Astrocyte (in vitro differentiated cells and primary cell): Measurements from ENCODE around the gene AMFR. TPM values are rescaled to one million over a fixed set of nuclear protein-coding genes. Genes with fewer than 3 reads are reported as not detected.

Experiments used
- DNase-seq: peaks from one replicate; pipeline ENCODE4 v3.0.0-alpha.2; 2010; ENCODE audit warnings: low read depth
- FAIRE-seq: peaks from 2 replicates; lab custom pipeline; 2011; peaks lifted over from hg19 to GRCh38; lab: Jason Lieb, UNC
- H2AFZ ChIP-seq: 2 replicates; pipeline ENCODE4 v1.6.0; 2012; ENCODE audit warnings: low read depth, low read length, inconsistent platforms
- H3K27ac ChIP-seq: 2 replicates; pipeline ENCODE4 v1.5.1; 2011; ENCODE audit warnings: low read depth, low read length, inconsistent platforms
- H3K27me3 ChIP-seq: 2 replicates; pipeline ENCODE4 v1.6.0; 2011; ENCODE audit warnings: low read length, inconsistent platforms; ENCODE audit not compliant: insufficient read depth
- H3K36me3 ChIP-seq: 2 replicates; pipeline ENCODE4 v1.5.1; 2011; ENCODE audit warnings: low read length, inconsistent platforms; ENCODE audit not compliant: insufficient read depth
- H3K4me1 ChIP-seq: 2 replicates; pipeline ENCODE4 v1.5.1; 2011; ENCODE audit warnings: low read length, inconsistent platforms; ENCODE audit not compliant: insufficient read depth
- H3K4me2 ChIP-seq: 2 replicates; pipeline ENCODE4 v1.6.0; 2012; ENCODE audit warnings: low read length, inconsistent platforms
- H3K4me3 ChIP-seq: 2 replicates; pipeline ENCODE4 v1.5.1; 2011; ENCODE audit warnings: low read depth, mild to moderate bottlenecking, low read length, inconsistent platforms; ENCODE audit not compliant: insufficient read depth
- H3K79me2 ChIP-seq: 2 replicates; pipeline ENCODE4 v1.6.0; 2012; ENCODE audit warnings: mild to moderate bottlenecking, low read length, inconsistent platforms; ENCODE audit not compliant: insufficient read depth
- H3K9ac ChIP-seq: 2 replicates; pipeline ENCODE4 v1.6.0; 2012; ENCODE audit warnings: mild to moderate bottlenecking, low read length, inconsistent platforms
- H3K9me3 ChIP-seq: 2 replicates; pipeline ENCODE4 v1.5.1; 2012; ENCODE audit warnings: low read depth, mild to moderate bottlenecking, low read length, inconsistent platforms; ENCODE audit not compliant: insufficient read depth
- H4K20me1 ChIP-seq: 2 replicates; pipeline ENCODE4 v1.6.0; 2012; ENCODE audit warnings: low read length, inconsistent platforms; ENCODE audit not compliant: insufficient read depth
- H3K27ac Mint-ChIP-seq: one replicate; pipeline ENCODE4 v1.8.0; 2021; ENCODE audit warnings: mild to moderate bottlenecking, mixed read lengths; ENCODE audit not compliant: unreplicated experiment
- H3K27me3 Mint-ChIP-seq: one replicate; pipeline ENCODE4 v1.8.0; 2021; ENCODE audit warnings: low read depth, mixed read lengths; ENCODE audit not compliant: unreplicated experiment
- H3K36me3 Mint-ChIP-seq: one replicate; pipeline ENCODE4 v1.8.0; 2021; ENCODE audit warnings: low read depth, mixed read lengths; ENCODE audit not compliant: unreplicated experiment
- H3K4me1 Mint-ChIP-seq: one replicate; pipeline ENCODE4 v1.8.0; 2021; ENCODE audit warnings: low read depth, mixed read lengths; ENCODE audit not compliant: unreplicated experiment
- H3K4me3 Mint-ChIP-seq: one replicate; pipeline ENCODE4 v1.8.0; 2021; ENCODE audit warnings: mild to moderate bottlenecking, moderate library complexity, mixed read lengths; ENCODE audit not compliant: unreplicated experiment
- H3K9me3 Mint-ChIP-seq: one replicate; pipeline ENCODE4 v1.8.0; 2021; ENCODE audit warnings: mild to moderate bottlenecking, mixed read lengths; ENCODE audit not compliant: unreplicated experiment
- EZH2 ChIP-seq: IDR thresholded peaks from 2 replicates; pipeline ENCODE4 v1.6.1; 2012; ENCODE audit warnings: mild to moderate bottlenecking, low read length, inconsistent platforms; ENCODE audit not compliant: insufficient read depth
- total RNA-seq: library from RNA; stranded (reverse); gene quantifications from 2 replicates; pipeline ENCODE4 v1.2.1, GENCODE V29; 2021
- TF ChIP-seq, protein P1 (sequence below): IDR thresholded peaks from 2 replicates; pipeline ENCODE4 v1.5.1; 2011; ENCODE audit warnings: low read depth, mild to moderate bottlenecking, inconsistent platforms, low read length, moderate library complexity; ENCODE audit not compliant: insufficient read depth

Gene AMFR
- total RNA-seq, 1 donor from 2014 or later, result 86.2 TPM

DNA sequence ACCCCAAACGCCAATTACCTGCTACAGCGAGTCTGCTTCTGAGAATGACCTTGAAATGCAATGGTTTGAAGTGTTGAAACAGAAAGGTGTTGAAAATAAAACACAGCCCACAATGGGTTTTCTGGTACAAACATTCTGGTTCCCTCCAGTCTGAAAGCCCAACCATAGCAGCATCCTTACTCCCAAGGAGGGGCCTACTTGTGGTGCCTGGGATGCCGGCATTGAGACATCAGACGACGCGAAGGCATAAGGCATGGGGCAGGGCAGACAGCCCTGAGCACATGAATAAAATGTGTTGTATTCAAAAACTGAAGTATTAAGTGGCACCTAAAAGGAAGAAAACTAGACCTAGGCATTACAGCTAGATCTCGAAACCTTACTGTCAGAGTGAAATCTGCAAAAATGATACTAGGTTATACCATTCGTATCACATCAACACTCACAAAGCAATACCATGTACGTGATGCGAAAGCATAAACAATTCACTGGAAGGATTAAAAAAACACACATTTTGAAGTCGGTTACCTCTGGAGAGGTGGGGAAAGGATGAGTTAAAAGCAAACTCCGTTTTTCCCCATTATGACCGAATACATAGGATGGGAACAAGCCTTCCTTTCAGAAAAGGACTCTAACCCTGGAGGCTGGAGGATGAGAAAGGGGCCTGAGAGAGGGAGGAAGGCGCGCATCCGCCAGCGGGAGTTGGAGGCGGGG lies 25.1 kb upstream of the AMFR start:
- Mint-ChIP-seq H3K36me3 (peaks cover under 1% of the 10 kb centered on the region), H3K9me3 (no peaks in the 10 kb centered on the region), H3K27ac (peak overlapping the region; percentile 83), H3K4me1 (peaks cover 24% of the 10 kb centered on the region), H3K4me3 (peak overlapping the region; percentile 98), H3K27me3 (no peaks in the 10 kb centered on the region)
- H4K20me1 ChIP-seq, result peaks cover 54% of the 10 kb centered on the region
- H3K9me3 ChIP-seq, result no peaks in the 10 kb centered on the region
- H3K4me1 ChIP-seq, result peaks cover 13% of the 10 kb centered on the region
- H3K4me3 ChIP-seq, result peak overlapping the region; percentile 87
- peak overlapping the region; percentile 83 for H3K27ac ChIP-seq
- peaks cover 83% of the 10 kb centered on the region for H3K79me2 ChIP-seq
- no peak for FAIRE-seq
- peak overlapping the region; percentile 89 for H3K9ac ChIP-seq
- no peaks in the 10 kb centered on the region for H3K27me3 ChIP-seq
- peak overlapping the region; percentile 90 for H2AFZ ChIP-seq
- no peak for DNase-seq
- peak overlapping the region; percentile 90 for H3K4me2 ChIP-seq
- H3K36me3 ChIP-seq, result peaks cover 18% of the 10 kb centered on the region
- no peak for TF ChIP-seq EZH2
- TF ChIP-seq, protein P1, sequence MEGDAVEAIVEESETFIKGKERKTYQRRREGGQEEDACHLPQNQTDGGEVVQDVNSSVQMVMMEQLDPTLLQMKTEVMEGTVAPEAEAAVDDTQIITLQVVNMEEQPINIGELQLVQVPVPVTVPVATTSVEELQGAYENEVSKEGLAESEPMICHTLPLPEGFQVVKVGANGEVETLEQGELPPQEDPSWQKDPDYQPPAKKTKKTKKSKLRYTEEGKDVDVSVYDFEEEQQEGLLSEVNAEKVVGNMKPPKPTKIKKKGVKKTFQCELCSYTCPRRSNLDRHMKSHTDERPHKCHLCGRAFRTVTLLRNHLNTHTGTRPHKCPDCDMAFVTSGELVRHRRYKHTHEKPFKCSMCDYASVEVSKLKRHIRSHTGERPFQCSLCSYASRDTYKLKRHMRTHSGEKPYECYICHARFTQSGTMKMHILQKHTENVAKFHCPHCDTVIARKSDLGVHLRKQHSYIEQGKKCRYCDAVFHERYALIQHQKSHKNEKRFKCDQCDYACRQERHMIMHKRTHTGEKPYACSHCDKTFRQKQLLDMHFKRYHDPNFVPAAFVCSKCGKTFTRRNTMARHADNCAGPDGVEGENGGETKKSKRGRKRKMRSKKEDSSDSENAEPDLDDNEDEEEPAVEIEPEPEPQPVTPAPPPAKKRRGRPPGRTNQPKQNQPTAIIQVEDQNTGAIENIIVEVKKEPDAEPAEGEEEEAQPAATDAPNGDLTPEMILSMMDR, result no peak

DNA sequence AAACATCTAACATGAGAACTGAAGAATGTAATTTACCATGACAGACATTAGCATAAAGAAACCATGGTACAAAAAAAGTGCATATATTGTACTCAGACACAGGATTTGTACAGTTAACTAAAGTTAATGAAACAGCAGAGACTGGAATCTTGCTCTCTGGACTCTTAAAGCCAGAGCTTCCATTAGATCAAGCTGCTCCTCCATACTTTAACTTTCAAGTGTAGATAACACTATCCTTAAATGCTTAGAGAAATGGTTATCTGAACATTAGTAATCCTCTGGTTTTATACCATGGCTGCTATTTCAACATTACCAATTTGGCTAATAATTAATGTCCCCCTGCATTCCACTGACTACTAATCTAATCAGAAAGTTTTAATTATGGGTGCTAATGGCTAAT lies 22.7 kb upstream of the AMFR start:
- no peaks in the 10 kb centered on the region for H3K9me3 ChIP-seq
- H3K27me3 ChIP-seq, result no peaks in the 10 kb centered on the region
- no peak for DNase-seq
- no peaks in the 10 kb centered on the region for H3K9me3 Mint-ChIP-seq
- H3K79me2 ChIP-seq, result peaks cover 80% of the 10 kb centered on the region
- H3K4me3 Mint-ChIP-seq, result peak overlapping the region; percentile 22
- H3K36me3 Mint-ChIP-seq, result no peaks in the 10 kb centered on the region
- TF ChIP-seq EZH2, result no peak
- TF ChIP-seq, protein P1, result no peak
- peaks cover 48% of the 10 kb centered on the region for H4K20me1 ChIP-seq
- H2AFZ ChIP-seq, result no peak overlapping the region
- H3K4me3 ChIP-seq, result peak overlapping the region; percentile 13
- H3K4me2 ChIP-seq, result peak overlapping the region; percentile 3
- H3K4me1 ChIP-seq, result peaks cover 13% of the 10 kb centered on the region
- peaks cover 24% of the 10 kb centered on the region for H3K4me1 Mint-ChIP-seq
- H3K27ac Mint-ChIP-seq, result no peak overlapping the region
- H3K27me3 Mint-ChIP-seq, result no peaks in the 10 kb centered on the region
- H3K9ac ChIP-seq, result no peak overlapping the region
- no peak overlapping the region for H3K27ac ChIP-seq
- FAIRE-seq, result no peak
- peaks cover 5% of the 10 kb centered on the region for H3K36me3 ChIP-seq

DNA sequence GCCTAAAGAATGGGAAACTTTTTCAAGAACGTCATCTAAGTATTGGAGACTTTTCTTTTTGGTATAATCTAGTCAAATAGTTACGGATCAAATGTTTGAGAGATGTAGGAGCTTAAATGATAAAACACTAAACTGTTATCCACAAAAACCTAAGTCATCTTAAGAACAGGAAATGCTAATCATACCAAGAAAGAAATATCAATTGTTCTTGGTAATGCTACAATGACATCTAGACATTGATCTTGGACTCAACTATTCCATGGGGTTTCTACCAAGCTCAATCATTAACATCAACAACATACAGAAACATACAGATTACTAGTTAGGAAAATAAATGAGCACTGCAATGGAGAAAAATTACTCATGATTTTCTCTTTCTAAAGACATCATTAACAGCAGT lies 21.9 kb upstream of the AMFR start:
- H3K4me1 ChIP-seq, result peaks cover 8% of the 10 kb centered on the region
- H2AFZ ChIP-seq, result no peak overlapping the region
- H4K20me1 ChIP-seq, result peaks cover 43% of the 10 kb centered on the region
- DNase-seq (no peak), FAIRE-seq (no peak)
- H3K9me3 ChIP-seq, result no peaks in the 10 kb centered on the region
- H3K27me3 Mint-ChIP-seq, result no peaks in the 10 kb centered on the region
- H3K4me3 ChIP-seq, result no peak overlapping the region
- H3K9ac ChIP-seq, result no peak overlapping the region
- peak overlapping the region; percentile 3 for H3K4me2 ChIP-seq
- TF ChIP-seq, protein P1, result no peak
- TF ChIP-seq EZH2, result no peak
- H3K36me3 Mint-ChIP-seq, result peaks cover 3% of the 10 kb centered on the region
- no peaks in the 10 kb centered on the region for H3K27me3 ChIP-seq
- H3K79me2 ChIP-seq, result peaks cover 74% of the 10 kb centered on the region
- H3K27ac Mint-ChIP-seq, result no peak overlapping the region
- H3K4me3 Mint-ChIP-seq, result peak overlapping the region; percentile 51
- peaks cover 5% of the 10 kb centered on the region for H3K36me3 ChIP-seq
- peaks cover 19% of the 10 kb centered on the region for H3K4me1 Mint-ChIP-seq
- H3K27ac ChIP-seq, result no peak overlapping the region
- H3K9me3 Mint-ChIP-seq, result no peaks in the 10 kb centered on the region
